Suprapubic skin (tissue), 4 donors: ENCODE data around the gene GSG1L. TPM values are rescaled to one million over a fixed set of nuclear protein-coding genes. Genes with fewer than 3 reads are reported as not detected.

Source experiments
- DNase-seq, 2 donors: peaks; one replicate each; pipeline ENCODE4 v3.0.0-alpha.2; 2019; ENCODE audit warnings: low spot score in 2 of 2
- H3K27ac ChIP-seq: fragments of 200-600 bp; sonication (generic); one replicate; pipeline ENCODE4 v1.5.1; 2019
- H3K27me3 ChIP-seq: fragments of 200-600 bp; sonication (generic); one replicate; pipeline ENCODE4 v1.5.1; 2019
- H3K36me3 ChIP-seq: fragments of 200-600 bp; sonication (generic); one replicate; pipeline ENCODE4 v1.5.1; 2019
- H3K4me1 ChIP-seq: fragments of 200-600 bp; sonication (generic); one replicate; pipeline ENCODE4 v1.5.1; 2019
- H3K4me3 ChIP-seq: fragments of 200-600 bp; sonication (generic); one replicate; pipeline ENCODE4 v1.5.1; 2019; ENCODE audit warnings: mild to moderate bottlenecking
- H3K9me3 ChIP-seq: fragments of 200-600 bp; sonication (generic); one replicate; pipeline ENCODE4 v1.5.1; 2019
- EP300 ChIP-seq: sonication (generic); formaldehyde crosslinking; IDR thresholded peaks from one replicate; pipeline ENCODE4 v1.6.1; 2017; ENCODE audit warnings: antibody characterized with exemption
- POLR2A ChIP-seq, 2 donors: fragments of 450-650 bp; IDR thresholded peaks; one replicate each; pipeline ENCODE4 v1.6.1; 2017; ENCODE audit warnings: antibody characterized with exemption in 2 of 2, mild to moderate bottlenecking in 2 of 2, moderate library complexity in 2 of 2
- POLR2AphosphoS5 ChIP-seq, 3 donors: sonication (generic); formaldehyde crosslinking; IDR thresholded peaks; one replicate each; pipeline ENCODE4 v1.6.1; 2017; ENCODE audit warnings: antibody characterized with exemption in 3 of 3
- WGBS: methylation state at CpG from one replicate; pipeline ENCODE4 v1.1.5; 2018; 5-methylcytosine and 5-hydroxymethylcytosine counted together
- total RNA-seq, 4 donors: library from RNA; depleted of rRNA; stranded (reverse); fragments of >200 nt; gene quantifications; one replicate each; pipeline ENCODE4 v1.1.0, GENCODE V29; 2016
- TF ChIP-seq, protein P1 (sequence below), 2 donors: fragments of 200-600 bp in 1 of 2; fragments of 450-650 bp in 1 of 2; sonication (generic) in 1 of 2; IDR thresholded peaks; one replicate each; pipeline ENCODE4 v1.5.1; 2016 to 2019; ENCODE audit warnings: antibody characterized with exemption in 2 of 2, mild to moderate bottlenecking in 1 of 2, moderate library complexity in 1 of 2

The GSG1L gene
- total RNA-seq, 4 donors from 2014 or later, result 0.64 to 1.7 TPM; not detected in 2

DNA sequence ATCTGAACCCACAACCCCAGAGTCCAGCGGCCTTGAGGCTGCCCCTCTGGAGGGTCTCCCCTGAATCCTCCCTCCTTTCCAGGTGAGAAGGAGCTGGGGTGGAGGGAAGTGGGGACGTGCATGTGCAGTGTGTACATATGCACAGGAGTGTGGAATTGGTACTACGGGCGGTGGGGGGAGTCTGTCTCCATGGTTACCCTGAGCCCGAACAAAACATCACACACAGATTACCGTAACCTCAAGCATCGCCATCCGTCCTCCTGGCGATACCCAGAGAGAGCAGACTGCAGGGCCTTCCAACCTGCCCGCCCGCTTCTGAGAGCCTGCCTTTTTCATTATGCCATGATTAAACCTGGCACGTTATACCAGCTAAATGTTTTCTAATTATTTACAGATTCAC is 25.1 kb downstream of the GSG1L start:
- H3K4me3 ChIP-seq, result no peak overlapping the region
- no peak overlapping the region for H3K27ac ChIP-seq
- H3K4me1 ChIP-seq, result peaks cover 3% of the 10 kb centered on the region
- H3K27me3 ChIP-seq, result peaks cover 6% of the 10 kb centered on the region
- DNase-seq, result no peak
- no peaks in the 10 kb centered on the region for H3K36me3 ChIP-seq
- 79% methylated on average over 11 of the region's 12 CpGs for WGBS
- no peaks in the 10 kb centered on the region for H3K9me3 ChIP-seq
- no peak for TF ChIP-seq POLR2A (IDR thresholded peaks at IDR 0.05)
- no peak for TF ChIP-seq EP300
- TF ChIP-seq POLR2AphosphoS5 (IDR thresholded peaks at IDR 0.05), result no peak
- TF ChIP-seq, protein P1, sequence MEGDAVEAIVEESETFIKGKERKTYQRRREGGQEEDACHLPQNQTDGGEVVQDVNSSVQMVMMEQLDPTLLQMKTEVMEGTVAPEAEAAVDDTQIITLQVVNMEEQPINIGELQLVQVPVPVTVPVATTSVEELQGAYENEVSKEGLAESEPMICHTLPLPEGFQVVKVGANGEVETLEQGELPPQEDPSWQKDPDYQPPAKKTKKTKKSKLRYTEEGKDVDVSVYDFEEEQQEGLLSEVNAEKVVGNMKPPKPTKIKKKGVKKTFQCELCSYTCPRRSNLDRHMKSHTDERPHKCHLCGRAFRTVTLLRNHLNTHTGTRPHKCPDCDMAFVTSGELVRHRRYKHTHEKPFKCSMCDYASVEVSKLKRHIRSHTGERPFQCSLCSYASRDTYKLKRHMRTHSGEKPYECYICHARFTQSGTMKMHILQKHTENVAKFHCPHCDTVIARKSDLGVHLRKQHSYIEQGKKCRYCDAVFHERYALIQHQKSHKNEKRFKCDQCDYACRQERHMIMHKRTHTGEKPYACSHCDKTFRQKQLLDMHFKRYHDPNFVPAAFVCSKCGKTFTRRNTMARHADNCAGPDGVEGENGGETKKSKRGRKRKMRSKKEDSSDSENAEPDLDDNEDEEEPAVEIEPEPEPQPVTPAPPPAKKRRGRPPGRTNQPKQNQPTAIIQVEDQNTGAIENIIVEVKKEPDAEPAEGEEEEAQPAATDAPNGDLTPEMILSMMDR (IDR thresholded peaks at IDR 0.05), result no peak

GRCh38 chr16:28035866-28036393 is 27.6 kb downstream of the GSG1L start:
- WGBS, result 72% methylated on average over 10 of the region's 10 CpGs

GRCh38 chr16:28033870-28034269 is 29.6 kb downstream of the GSG1L start:
- TF ChIP-seq POLR2AphosphoS5 (IDR thresholded peaks at IDR 0.05), result no peak
- TF ChIP-seq EP300, result no peak
- TF ChIP-seq POLR2A (IDR thresholded peaks at IDR 0.05), result no peak
- TF ChIP-seq, protein P1 (IDR thresholded peaks at IDR 0.05), result no peak
- Histone ChIP-seq H3K27ac (no peak overlapping the region), H3K9me3 (no peaks in the 10 kb centered on the region), H3K4me1 (no peaks in the 10 kb centered on the region), H3K4me3 (no peak overlapping the region), H3K36me3 (no peaks in the 10 kb centered on the region), H3K27me3 (peaks cover 6% of the 10 kb centered on the region)
- 85% methylated on average over 4 of the region's 4 CpGs for WGBS
- no peak for DNase-seq

More at GRCh38 chr16:28035866-28036393, 27.6 kb downstream of the GSG1L start:
- peaks cover 6% of the 10 kb centered on the region for H3K27me3 ChIP-seq
- H3K9me3 ChIP-seq, result no peaks in the 10 kb centered on the region
- DNase-seq, result no peak
- TF ChIP-seq EP300 (no peak), POLR2AphosphoS5 (IDR thresholded peaks at IDR 0.05) (no peak), POLR2A (IDR thresholded peaks at IDR 0.05) (no peak)
- TF ChIP-seq, protein P1 (IDR thresholded peaks at IDR 0.05), result no peak
- H3K4me3 ChIP-seq, result no peak overlapping the region
- H3K4me1 ChIP-seq, result no peaks in the 10 kb centered on the region
- no peaks in the 10 kb centered on the region for H3K36me3 ChIP-seq
- H3K27ac ChIP-seq, result no peak overlapping the region

DNA sequence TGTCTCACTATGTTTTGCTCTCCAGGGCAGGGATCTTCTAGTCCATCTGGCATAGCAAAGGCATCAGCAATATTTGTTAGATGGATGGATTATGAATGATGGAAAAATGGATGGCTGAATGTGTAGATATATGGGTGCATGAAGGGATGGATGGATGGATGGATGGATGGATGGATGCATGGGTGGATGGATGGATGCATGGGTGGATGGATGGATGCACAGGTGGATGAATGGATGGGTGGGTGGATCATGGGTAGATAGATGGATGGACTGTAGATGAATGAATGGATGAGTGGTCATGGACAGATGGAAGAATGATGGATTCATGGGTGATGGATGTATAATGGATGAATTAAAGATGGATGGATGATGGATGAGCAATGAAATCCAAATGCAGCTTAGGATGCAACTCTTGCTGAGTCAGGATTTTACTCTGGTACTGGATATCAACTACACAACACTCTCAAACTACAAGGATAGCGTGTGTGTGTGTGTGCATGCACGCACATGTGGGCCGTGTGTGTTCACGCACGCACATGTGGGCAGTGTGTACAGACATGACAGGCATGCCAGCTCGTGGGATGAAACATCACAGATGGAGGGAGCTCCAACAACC is 34.0 kb downstream of the GSG1L start:
- no peak for TF ChIP-seq POLR2AphosphoS5 (IDR thresholded peaks at IDR 0.05)
- Histone ChIP-seq H3K4me3 (no peak overlapping the region), H3K36me3 (no peaks in the 10 kb centered on the region), H3K27me3 (no peaks in the 10 kb centered on the region), H3K9me3 (no peaks in the 10 kb centered on the region), H3K4me1 (no peaks in the 10 kb centered on the region), H3K27ac (no peak overlapping the region)
- WGBS, result 76% methylated on average over 6 of the region's 6 CpGs
- no peak for DNase-seq

DNA sequence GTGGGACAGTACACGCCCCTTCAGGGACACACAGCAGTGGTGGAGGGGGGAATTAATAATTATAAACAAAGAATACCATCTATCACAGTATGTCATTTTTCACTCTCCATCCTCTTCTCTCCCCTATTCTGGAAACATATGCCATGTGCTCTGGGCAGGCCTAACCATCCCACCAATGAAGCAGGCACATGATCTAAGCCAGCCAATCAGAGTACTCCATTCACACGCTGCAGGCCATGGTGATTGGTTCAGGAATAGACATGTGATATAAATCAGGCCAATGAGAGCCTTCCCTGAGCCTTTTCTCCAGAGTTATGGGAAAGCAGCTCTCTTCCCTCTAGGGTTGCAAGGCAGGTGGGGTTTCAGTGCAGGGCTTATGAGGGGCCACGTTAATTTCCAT is 36.5 kb downstream of the GSG1L start:
- Histone ChIP-seq H3K27me3 (no peaks in the 10 kb centered on the region), H3K4me1 (no peaks in the 10 kb centered on the region), H3K27ac (no peak overlapping the region), H3K9me3 (no peaks in the 10 kb centered on the region), H3K4me3 (no peak overlapping the region), H3K36me3 (no peaks in the 10 kb centered on the region)
- no peak for DNase-seq
- TF ChIP-seq POLR2AphosphoS5 (IDR thresholded peaks at IDR 0.05) (no peak), POLR2A (IDR thresholded peaks at IDR 0.05) (no peak)
- TF ChIP-seq, protein P1 (IDR thresholded peaks at IDR 0.05), result no peak
- WGBS, result 91% methylated on average over 3 of the region's 3 CpGs
